ENCODE measurements around the gene THRSP. TPM values are rescaled to one million over a fixed set of nuclear protein-coding genes. Genes with fewer than 3 reads are reported as not detected.

THRSP gene
- total RNA-seq, 1 donor from 2014 or later = not detected

GRCh38 chr11:78061921-78062311 lies 1.7 kb upstream of the THRSP start:
- Histone ChIP-seq H3K36me3 (no peaks in the 10 kb centered on the region), H3K27ac (no peak overlapping the region), H3K4me3 (no peak overlapping the region), H3K4me1 (peaks cover 13% of the 10 kb centered on the region), H3K27me3 (no peaks in the 10 kb centered on the region), H3K9me3 (no peaks in the 10 kb centered on the region)
- DNase-seq = no peak
- intact Hi-C loops (cut with DNase I) = no loop called here
- ATAC-seq = peak; percentile 55
- TF ChIP-seq, protein P1, sequence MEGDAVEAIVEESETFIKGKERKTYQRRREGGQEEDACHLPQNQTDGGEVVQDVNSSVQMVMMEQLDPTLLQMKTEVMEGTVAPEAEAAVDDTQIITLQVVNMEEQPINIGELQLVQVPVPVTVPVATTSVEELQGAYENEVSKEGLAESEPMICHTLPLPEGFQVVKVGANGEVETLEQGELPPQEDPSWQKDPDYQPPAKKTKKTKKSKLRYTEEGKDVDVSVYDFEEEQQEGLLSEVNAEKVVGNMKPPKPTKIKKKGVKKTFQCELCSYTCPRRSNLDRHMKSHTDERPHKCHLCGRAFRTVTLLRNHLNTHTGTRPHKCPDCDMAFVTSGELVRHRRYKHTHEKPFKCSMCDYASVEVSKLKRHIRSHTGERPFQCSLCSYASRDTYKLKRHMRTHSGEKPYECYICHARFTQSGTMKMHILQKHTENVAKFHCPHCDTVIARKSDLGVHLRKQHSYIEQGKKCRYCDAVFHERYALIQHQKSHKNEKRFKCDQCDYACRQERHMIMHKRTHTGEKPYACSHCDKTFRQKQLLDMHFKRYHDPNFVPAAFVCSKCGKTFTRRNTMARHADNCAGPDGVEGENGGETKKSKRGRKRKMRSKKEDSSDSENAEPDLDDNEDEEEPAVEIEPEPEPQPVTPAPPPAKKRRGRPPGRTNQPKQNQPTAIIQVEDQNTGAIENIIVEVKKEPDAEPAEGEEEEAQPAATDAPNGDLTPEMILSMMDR (IDR thresholded peaks at IDR 0.05) = no peak

- no peaks in the 10 kb centered on the region for H3K27me3 ChIP-seq
- H3K4me3 ChIP-seq = no peak overlapping the region
- H3K27ac ChIP-seq = no peak overlapping the region
- TF ChIP-seq, protein P1 (IDR thresholded peaks at IDR 0.05) = no peak
- ATAC-seq = no peak
- intact Hi-C loops (cut with DNase I) = no loop called here
- peaks cover 13% of the 10 kb centered on the region for H3K4me1 ChIP-seq
- no peaks in the 10 kb centered on the region for H3K9me3 ChIP-seq
- no peak for DNase-seq
- no peaks in the 10 kb centered on the region for H3K36me3 ChIP-seq
Observed at GRCh38 chr11:78062671-78063070, 990 bp upstream of the THRSP start.

DNA sequence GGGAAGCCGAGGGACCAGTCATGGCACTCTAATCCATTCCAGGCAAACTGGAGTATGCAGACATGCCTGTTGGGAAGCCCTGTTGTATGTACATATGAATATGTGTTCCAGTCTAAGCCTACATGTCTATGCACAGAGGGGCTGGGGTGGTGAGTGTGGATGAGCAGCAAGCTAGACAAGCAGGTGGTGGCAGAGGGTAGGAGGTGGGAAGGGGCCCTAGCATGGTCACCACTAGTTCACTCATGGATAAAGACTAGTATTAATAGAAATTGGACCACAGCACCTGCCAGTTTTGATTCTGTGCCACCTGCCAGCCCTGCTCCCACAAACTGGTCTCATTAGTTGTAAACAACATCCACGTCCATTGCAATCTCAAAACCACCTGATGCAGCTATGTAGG lies 1.5 kb downstream of the THRSP start:
- Histone ChIP-seq H3K27ac (no peak overlapping the region), H3K9me3 (no peaks in the 10 kb centered on the region), H3K36me3 (peaks cover 21% of the 10 kb centered on the region), H3K4me1 (peaks cover 13% of the 10 kb centered on the region), H3K4me3 (no peak overlapping the region), H3K27me3 (no peaks in the 10 kb centered on the region)
- DNase-seq = no peak
- ATAC-seq = no peak
- TF ChIP-seq, protein P1 (IDR thresholded peaks at IDR 0.05) = no peak
- intact Hi-C loops (cut with DNase I) = no loop called here

GRCh38 chr11:78066471-78066870 lies 2.8 kb downstream of the THRSP start:
- H3K4me1 ChIP-seq = peaks cover 5% of the 10 kb centered on the region
- intact Hi-C loops (cut with DNase I) = no loop called here
- no peak for ATAC-seq

DNA sequence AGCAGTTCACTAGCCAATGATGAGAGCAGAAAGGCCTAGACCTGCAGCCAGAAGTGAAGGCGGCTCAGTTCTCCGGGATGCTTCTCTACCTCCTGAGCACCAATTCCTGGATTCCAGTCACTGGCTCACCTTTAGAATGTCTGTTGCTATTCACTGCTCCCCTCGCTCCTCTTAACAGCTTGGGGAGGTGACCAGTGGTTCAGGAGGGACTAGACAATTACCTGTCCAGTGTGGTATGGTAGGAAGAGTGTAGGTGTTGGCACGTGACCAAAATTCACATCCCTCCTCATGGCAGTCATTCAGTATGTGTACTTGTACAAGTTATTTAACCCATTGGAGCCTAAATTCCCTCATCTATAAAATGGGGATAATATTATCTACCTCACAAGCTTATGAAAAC lies 4.0 kb downstream of the THRSP start:
- no peak overlapping the region for H3K4me3 ChIP-seq
- no peak overlapping the region for H3K27ac ChIP-seq
- H3K27me3 ChIP-seq = no peaks in the 10 kb centered on the region
- DNase-seq (no peak), ATAC-seq (no peak)
- H3K4me1 ChIP-seq = no peaks in the 10 kb centered on the region
- peaks cover 45% of the 10 kb centered on the region for H3K36me3 ChIP-seq
- TF ChIP-seq, protein P1 (IDR thresholded peaks at IDR 0.05) = no peak
- intact Hi-C loops (cut with DNase I) = no loop called here
- no peaks in the 10 kb centered on the region for H3K9me3 ChIP-seq

More at GRCh38 chr11:78066471-78066870, 2.8 kb downstream of the THRSP start:
- no peak overlapping the region for H3K4me3 ChIP-seq
- no peak overlapping the region for H3K27ac ChIP-seq
- DNase-seq = no peak
- no peaks in the 10 kb centered on the region for H3K9me3 ChIP-seq
- no peaks in the 10 kb centered on the region for H3K27me3 ChIP-seq
- H3K36me3 ChIP-seq = peaks cover 34% of the 10 kb centered on the region
- TF ChIP-seq, protein P1 (IDR thresholded peaks at IDR 0.05) = no peak

- ATAC-seq (no peak), DNase-seq (no peak)
- H3K9me3 ChIP-seq = no peaks in the 10 kb centered on the region
- TF ChIP-seq, protein P1 (IDR thresholded peaks at IDR 0.05) = no peak
- intact Hi-C loops (cut with DNase I) = no loop called here
- no peaks in the 10 kb centered on the region for H3K27me3 ChIP-seq
- no peak overlapping the region for H3K4me3 ChIP-seq
- H3K27ac ChIP-seq = no peak overlapping the region
- H3K36me3 ChIP-seq = peaks cover 47% of the 10 kb centered on the region
- peaks cover 2% of the 10 kb centered on the region for H3K4me1 ChIP-seq
Observed at GRCh38 chr11:78069465-78069864, 5.8 kb downstream of the THRSP start.

All from upper lobe of right lung (tissue), 1 donor.